ENCODE measurements around the gene KPNB1.

DNA sequence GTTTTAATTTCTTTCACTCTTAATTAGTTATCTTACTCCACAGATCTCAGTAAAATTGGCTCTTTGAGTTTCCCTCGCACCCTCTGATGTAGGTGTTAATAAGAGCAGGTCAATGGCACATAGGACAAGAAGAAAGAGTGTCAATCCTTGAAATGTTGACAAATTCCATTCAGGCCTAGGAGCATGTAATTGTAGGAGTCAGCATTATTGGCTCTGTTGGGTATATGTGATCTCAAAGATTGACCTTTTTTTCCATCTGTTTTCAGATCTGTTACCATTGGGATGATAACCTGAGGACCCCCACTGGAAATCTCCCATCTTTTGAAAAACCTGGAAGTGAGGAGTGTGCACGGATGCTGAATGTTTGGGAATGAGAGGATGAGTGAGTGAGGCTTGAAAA lies 32.4 kb downstream of the KPNB1 start:
- TF ChIP-seq, protein P1, sequence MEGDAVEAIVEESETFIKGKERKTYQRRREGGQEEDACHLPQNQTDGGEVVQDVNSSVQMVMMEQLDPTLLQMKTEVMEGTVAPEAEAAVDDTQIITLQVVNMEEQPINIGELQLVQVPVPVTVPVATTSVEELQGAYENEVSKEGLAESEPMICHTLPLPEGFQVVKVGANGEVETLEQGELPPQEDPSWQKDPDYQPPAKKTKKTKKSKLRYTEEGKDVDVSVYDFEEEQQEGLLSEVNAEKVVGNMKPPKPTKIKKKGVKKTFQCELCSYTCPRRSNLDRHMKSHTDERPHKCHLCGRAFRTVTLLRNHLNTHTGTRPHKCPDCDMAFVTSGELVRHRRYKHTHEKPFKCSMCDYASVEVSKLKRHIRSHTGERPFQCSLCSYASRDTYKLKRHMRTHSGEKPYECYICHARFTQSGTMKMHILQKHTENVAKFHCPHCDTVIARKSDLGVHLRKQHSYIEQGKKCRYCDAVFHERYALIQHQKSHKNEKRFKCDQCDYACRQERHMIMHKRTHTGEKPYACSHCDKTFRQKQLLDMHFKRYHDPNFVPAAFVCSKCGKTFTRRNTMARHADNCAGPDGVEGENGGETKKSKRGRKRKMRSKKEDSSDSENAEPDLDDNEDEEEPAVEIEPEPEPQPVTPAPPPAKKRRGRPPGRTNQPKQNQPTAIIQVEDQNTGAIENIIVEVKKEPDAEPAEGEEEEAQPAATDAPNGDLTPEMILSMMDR (IDR thresholded peaks at IDR 0.05) = no peak
- no peak for TF ChIP-seq EP300 (IDR thresholded peaks at IDR 0.05)
- no peak for TF ChIP-seq POLR2A (IDR thresholded peaks at IDR 0.05)

Data from tibial nerve (tissue), 4 donors.